ENCODE results near the gene CEP63. TPM values are rescaled to one million over a fixed set of nuclear protein-coding genes. Genes with fewer than 3 reads are reported as not detected.

CEP63 gene
- total and polyA plus RNA-seq, 9 of the 15 experiments (the other 6 are each of a cell fraction or from before 2014, with no cell fraction given), result 5.1 to 17.8 (median 10.6) TPM

DNA sequence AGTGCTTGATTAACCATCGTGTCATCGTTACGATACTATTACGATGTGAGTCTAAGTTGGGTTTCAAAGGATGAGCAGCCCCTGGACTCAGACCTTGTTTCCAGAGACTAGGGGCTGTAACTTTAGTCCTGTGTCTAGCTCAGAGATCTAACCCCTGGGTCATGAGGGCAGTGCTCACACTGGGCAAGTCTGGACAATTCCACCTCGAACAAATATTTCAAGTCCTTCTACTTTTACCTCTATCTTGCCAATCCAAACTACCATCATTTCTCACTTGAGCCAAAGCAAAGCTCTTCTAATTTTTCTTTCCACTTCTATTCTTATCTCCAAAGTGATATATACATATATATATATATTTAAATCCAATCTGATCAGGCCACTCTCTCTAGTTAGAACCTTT, 10.9 kb upstream of the CEP63 start:
- POLR2A ChIA-PET, result interaction anchor here (0.6 to 1.7 kb wide), 3 partner anchors 10 to 166 kb away, joined by 3 to 6 read pairs (median 5); no protein-coding TSS in a partner anchor
- no peak overlapping the region for H2AFZ ChIP-seq (ENCODE audit: low read depth, low read length)
- in situ Hi-C loops (cut with MboI), result loop anchor here (5.0 to 25.0 kb wide), 3 partner anchors 168 to 663 kb away; partner anchors contain the start of gene SRPRB
- no peak overlapping the region for H3K4me3 ChIP-seq
- CTCF ChIA-PET (ENCODE audit: low intra/inter-chr PET ratio), result interaction anchor here (0.8 to 2.4 kb wide), 2 partner anchors 166 to 263 kb away, joined by 5 to 23 read pairs; no protein-coding TSS in a partner anchor
- DNase-seq (ENCODE audit: extremely low read depth in 1 of 4, low spot score in 3 of 4) (no peak), FAIRE-seq (no peak), ATAC-seq (no peak)
- H3K9me1 ChIP-seq (ENCODE audit: control insufficient read depth, insufficient read depth, low read length), result no peaks in the 10 kb centered on the region
- no TSS peak for BruUV-seq (replicated peaks)
- 88% methylated on average over 5 of the region's 5 CpGs for WGBS (ENCODE audit: insufficient coverage, low coverage, missing lambda C conversion rate)
- no peaks in the 10 kb centered on the region for H3K9me3 ChIP-seq (replicated peaks; ENCODE audit: control insufficient read depth, insufficient read depth, low read depth, low read length)
- intact Hi-C loops (cut with micrococcal nuclease), result loop anchor here (1.0 to 10.0 kb wide), 3 partner anchors 80 to 263 kb away; no protein-coding TSS in a partner anchor
- no peaks in the 10 kb centered on the region for H3K79me2 ChIP-seq (ENCODE audit: control insufficient read depth, insufficient read depth, low read length)
- no peaks in the 10 kb centered on the region for H3K4me1 ChIP-seq (replicated peaks in 1 of 2; ENCODE audit: control insufficient read depth in 2 of 2, insufficient read depth in 2 of 2, low read length in 2 of 2)
- H3K9ac ChIP-seq (ENCODE audit: insufficient read depth in 1 of 2, low read depth in 2 of 2, low read length in 2 of 2), result no peak overlapping the region
- no peak overlapping the region for H3K4me2 ChIP-seq (ENCODE audit: insufficient read depth, low read length)
- peaks cover 34% of the 10 kb centered on the region for H3K36me3 ChIP-seq (ENCODE audit: control insufficient read depth, insufficient read depth, low read length)
- no peaks in the 10 kb centered on the region for H3K27me3 ChIP-seq (ENCODE audit: control insufficient read depth in 2 of 2, insufficient read depth in 2 of 2, low read length in 2 of 2)
- no peak overlapping the region for H3K27ac ChIP-seq (ENCODE audit: extremely low read depth, low read depth, low read length)
- no peaks in the 10 kb centered on the region for H4K20me1 ChIP-seq (replicated peaks; ENCODE audit: control insufficient read depth, insufficient read depth, low read length)
- TF ChIP-seq IFI16 (CRISPR knock-in tag; IDR thresholded peaks at IDR 0.05) (no peak), THRAP3 (IDR thresholded peaks at IDR 0.05; ENCODE audit: borderline replicate concordance) (no peak), HNRNPL (IDR thresholded peaks at IDR 0.05; ENCODE audit: low read depth, low read length) (no peak), FOS (IDR thresholded peaks at IDR 0.05; ENCODE audit: extremely low read depth, insufficient read length) (no peak), BHLHE40 (IDR thresholded peaks at IDR 0.05; ENCODE audit: low read length) (no peak), HLTF (IDR thresholded peaks at IDR 0.05) (no peak), CEBPB (tag; IDR thresholded peaks at IDR 0.05) (no peak), BRF1 (IDR thresholded peaks at IDR 0.05; ENCODE audit: borderline replicate concordance, extremely low read depth, insufficient read length) (no peak), CBX8 (IDR thresholded peaks at IDR 0.05; ENCODE audit: borderline replicate concordance, extremely low read depth, low read depth, low read length, poor library complexity, severe bottlenecking) (no peak), IRF2 (CRISPR knock-in tag; IDR thresholded peaks at IDR 0.05) (no peak), HDAC3 (IDR thresholded peaks at IDR 0.05; ENCODE audit: borderline replicate concordance, partially characterized antibody) (no peak)
- TF ChIP-seq, protein P1, sequence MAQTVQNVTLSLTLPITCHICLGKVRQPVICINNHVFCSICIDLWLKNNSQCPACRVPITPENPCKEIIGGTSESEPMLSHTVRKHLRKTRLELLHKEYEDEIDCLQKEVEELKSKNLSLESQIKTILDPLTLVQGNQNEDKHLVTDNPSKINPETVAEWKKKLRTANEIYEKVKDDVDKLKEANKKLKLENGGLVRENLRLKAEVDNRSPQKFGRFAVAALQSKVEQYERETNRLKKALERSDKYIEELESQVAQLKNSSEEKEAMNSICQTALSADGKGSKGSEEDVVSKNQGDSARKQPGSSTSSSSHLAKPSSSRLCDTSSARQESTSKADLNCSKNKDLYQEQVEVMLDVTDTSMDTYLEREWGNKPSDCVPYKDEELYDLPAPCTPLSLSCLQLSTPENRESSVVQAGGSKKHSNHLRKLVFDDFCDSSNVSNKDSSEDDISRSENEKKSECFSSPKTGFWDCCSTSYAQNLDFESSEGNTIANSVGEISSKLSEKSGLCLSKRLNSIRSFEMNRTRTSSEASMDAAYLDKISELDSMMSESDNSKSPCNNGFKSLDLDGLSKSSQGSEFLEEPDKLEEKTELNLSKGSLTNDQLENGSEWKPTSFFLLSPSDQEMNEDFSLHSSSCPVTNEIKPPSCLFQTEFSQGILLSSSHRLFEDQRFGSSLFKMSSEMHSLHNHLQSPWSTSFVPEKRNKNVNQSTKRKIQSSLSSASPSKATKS (CRISPR knock-in tag; IDR thresholded peaks at IDR 0.05), result no peak
- TF ChIP-seq, protein P2, sequence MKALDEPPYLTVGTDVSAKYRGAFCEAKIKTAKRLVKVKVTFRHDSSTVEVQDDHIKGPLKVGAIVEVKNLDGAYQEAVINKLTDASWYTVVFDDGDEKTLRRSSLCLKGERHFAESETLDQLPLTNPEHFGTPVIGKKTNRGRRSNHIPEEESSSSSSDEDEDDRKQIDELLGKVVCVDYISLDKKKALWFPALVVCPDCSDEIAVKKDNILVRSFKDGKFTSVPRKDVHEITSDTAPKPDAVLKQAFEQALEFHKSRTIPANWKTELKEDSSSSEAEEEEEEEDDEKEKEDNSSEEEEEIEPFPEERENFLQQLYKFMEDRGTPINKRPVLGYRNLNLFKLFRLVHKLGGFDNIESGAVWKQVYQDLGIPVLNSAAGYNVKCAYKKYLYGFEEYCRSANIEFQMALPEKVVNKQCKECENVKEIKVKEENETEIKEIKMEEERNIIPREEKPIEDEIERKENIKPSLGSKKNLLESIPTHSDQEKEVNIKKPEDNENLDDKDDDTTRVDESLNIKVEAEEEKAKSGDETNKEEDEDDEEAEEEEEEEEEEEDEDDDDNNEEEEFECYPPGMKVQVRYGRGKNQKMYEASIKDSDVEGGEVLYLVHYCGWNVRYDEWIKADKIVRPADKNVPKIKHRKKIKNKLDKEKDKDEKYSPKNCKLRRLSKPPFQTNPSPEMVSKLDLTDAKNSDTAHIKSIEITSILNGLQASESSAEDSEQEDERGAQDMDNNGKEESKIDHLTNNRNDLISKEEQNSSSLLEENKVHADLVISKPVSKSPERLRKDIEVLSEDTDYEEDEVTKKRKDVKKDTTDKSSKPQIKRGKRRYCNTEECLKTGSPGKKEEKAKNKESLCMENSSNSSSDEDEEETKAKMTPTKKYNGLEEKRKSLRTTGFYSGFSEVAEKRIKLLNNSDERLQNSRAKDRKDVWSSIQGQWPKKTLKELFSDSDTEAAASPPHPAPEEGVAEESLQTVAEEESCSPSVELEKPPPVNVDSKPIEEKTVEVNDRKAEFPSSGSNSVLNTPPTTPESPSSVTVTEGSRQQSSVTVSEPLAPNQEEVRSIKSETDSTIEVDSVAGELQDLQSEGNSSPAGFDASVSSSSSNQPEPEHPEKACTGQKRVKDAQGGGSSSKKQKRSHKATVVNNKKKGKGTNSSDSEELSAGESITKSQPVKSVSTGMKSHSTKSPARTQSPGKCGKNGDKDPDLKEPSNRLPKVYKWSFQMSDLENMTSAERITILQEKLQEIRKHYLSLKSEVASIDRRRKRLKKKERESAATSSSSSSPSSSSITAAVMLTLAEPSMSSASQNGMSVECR (CRISPR knock-in tag; IDR thresholded peaks at IDR 0.05), result no peak
- TF ChIP-seq, protein P3, sequence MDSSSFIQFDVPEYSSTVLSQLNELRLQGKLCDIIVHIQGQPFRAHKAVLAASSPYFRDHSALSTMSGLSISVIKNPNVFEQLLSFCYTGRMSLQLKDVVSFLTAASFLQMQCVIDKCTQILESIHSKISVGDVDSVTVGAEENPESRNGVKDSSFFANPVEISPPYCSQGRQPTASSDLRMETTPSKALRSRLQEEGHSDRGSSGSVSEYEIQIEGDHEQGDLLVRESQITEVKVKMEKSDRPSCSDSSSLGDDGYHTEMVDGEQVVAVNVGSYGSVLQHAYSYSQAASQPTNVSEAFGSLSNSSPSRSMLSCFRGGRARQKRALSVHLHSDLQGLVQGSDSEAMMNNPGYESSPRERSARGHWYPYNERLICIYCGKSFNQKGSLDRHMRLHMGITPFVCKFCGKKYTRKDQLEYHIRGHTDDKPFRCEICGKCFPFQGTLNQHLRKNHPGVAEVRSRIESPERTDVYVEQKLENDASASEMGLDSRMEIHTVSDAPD (CRISPR knock-in tag; IDR thresholded peaks at IDR 0.05), result no peak
